HG03066 (cell line): Measurements from ENCODE around the gene DUSP6.

Source experiments
- ATAC-seq: cut with Tn5 transposase; IDR thresholded peaks from one replicate; pipeline ENCODE4 v1.9.1; 2021; ENCODE audit warnings: low read depth; ENCODE audit not compliant: unreplicated experiment

Gene DUSP6

GRCh38 chr12:89334548-89335169 is 17.6 kb downstream of the DUSP6 start:
- no peak for ATAC-seq

DNA sequence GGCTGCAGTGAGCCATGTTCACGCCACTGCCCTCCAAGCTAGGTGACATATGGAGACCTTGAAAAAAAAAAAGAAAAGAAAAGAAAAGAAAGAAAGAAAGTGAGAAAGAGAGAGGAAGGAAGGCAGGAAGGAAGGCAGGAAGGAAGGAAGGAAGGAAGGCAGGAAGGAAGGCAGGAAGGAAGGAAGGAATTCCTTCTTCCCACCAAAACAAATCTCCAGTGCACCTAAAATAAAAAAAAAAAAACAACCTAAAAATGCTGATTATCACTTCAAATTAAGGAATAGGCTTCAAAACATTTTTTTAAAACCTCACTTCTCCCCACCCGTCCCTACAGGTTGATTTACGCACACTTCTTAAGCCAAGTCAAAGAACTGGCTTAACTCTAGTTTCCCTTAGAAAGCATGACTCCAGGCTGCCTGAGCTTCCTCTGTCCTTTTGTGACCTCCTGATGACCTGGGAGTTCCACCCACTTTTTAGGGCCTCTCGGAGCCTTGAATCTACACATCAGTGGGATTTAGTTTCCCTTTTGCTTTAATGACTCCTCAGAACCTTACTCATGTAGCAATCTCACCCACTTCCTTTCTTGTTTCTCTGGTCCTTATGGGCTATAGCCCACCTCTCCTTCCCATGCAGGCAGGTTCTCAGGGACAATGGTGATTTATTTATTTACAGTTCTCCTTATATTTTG is 18.6 kb downstream of the DUSP6 start:
- no peak for ATAC-seq

DNA sequence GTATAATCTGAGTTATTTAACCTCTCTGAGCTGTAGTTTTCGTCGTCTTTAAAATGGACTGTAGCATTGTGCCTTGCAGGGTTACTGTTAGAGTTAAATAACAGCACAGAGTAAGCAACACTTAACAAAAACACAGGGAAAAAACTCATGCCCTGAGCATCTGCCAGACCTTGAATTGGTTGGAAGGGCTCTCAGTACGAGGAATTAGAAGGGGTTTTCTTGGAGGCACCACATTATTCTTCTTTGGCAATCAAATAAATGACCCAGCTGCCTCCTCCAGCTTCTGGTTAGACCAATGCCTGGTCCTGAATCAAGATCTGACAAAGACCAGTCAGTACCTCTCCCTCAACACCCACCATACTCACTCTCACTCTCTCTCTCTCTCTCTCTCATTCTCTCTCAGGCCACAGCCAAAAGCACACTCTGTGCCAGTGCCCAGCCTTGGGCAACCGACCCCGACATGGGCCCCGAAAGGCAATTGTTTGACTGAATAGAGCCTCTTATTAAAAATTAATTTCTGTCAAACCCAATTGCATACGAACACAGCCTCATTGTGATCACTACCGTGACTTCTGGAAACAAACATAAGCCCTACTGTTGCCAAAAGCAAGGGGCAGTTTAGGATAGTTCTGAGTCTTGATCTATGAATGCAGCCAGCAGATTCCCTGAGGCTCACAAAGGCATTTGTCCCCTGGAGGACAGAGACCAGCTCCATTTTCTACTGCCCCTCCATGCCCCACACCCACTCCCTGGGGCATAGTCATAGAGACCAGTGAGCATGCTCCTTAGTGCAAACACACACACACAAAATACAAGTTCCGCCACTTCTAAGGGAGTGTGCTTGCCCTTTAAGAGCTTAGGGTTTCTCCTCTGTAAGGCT is 23.9 kb downstream of the DUSP6 start:
- ATAC-seq = no peak

GRCh38 chr12:89327486-89328094 is 24.7 kb downstream of the DUSP6 start:
- no peak for ATAC-seq

DNA sequence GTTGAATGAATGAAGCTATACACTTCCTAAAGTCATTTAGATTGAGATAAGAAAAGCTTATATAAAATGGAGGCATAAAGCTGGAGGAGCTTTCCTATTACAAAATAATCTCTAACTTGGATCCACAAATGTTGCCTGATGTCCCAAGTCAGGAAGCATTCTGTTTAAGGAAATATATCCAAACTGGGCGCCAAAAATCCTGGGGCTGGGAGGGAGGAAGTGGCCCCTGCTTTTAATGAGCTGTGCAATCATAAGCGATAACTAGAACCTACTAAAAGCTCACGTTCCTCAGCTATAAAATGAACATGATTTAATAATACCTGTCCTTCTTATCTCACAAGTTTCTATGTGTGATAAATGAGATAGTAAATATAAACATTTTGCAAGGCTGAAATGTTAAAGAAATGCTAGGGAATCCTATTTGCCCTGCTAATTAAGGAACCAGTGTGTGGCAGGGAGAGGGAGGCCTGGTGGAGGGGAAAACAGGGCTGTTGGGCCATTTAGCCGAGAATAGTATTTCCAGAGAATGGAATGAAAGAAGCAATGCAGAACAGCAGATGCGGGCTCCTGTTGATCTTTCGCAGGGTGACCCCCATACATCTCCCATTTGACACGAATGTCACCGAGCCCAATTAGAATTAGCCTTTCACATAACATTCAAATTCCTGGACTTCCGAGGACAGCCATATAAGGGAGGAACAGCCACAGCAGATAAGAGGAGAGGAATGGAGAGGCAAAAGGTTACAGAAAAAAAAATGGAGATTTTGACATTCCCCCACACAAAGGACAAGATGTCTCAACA is 25.9 kb downstream of the DUSP6 start:
- ATAC-seq = no peak

GRCh38 chr12:89325495-89325894 is 26.8 kb downstream of the DUSP6 start:
- ATAC-seq = no peak

DNA sequence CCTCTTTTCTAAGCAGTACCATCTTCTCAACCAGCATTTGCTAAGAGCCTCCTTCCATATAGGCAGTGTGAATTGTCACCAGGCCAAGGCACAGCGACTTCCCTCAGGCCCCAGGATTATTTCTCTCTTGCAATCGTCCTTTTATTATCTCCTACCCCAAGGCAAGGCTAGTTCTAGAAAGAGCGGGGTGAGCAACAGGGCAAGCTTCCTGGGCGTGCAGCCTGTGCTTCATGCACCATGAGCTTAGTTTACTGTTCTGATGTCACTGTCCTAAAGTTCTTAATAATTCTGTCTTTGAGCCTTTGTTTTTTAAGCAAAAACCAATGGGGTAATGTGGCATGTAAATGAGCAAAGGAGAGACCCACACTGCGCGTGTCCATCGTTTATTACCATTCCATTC is 27.9 kb downstream of the DUSP6 start:
- ATAC-seq = no peak

- ATAC-seq = no peak
Measured at GRCh38 chr12:89323568-89324218, 28.6 kb downstream of the DUSP6 start.

- ATAC-seq = no peak
Measured at GRCh38 chr12:89320735-89321134, 31.6 kb downstream of the DUSP6 start.

- no peak for ATAC-seq
Measured at GRCh38 chr12:89319606-89320005, 32.7 kb downstream of the DUSP6 start.

GRCh38 chr12:89319122-89319521 is 33.2 kb downstream of the DUSP6 start:
- ATAC-seq = no peak

DNA sequence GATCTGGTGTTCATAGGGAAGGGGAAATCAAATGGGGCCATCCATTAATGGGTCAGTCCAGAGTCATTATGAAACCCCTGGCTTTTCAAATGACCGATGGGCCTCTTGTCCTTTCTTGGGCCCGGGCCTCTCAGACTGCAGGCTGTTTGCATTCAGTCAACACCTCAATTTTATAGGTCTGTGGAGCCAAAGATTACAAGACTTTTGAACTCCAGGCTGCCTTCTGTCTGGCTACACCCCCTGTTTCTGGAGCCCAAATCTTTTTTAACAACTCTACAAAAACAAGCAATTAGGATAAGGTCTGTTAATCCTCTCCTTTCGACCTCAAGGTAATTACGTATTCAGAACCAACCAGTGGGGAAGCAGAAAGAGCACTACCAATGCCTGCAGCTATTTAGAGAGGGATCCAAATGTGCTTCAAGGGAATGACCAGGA is 35.6 kb downstream of the DUSP6 start:
- no peak for ATAC-seq

GRCh38 chr12:89314060-89314761 is 38.1 kb downstream of the DUSP6 start:
- ATAC-seq = no peak

- no peak for ATAC-seq
Measured at GRCh38 chr12:89311703-89312293, 40.5 kb downstream of the DUSP6 start.

DNA sequence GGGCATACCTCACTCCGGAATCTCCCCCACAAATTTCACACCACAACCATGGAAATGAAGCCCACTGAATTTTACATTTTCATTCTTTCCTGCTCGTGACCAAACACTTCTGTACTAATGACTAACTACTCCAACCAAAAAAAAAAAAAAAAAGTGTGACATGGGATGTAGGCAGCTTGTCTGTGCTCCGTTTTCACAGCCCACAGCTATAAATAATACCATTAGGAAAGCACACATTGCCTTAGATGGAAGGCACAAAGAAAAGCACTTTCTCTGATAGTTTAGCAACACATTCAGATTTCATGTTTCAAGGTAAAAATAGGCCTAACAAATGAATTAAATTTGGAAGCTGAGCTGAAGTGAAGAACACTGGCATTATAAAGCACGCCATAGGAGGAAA is 42.5 kb downstream of the DUSP6 start:
- no peak for ATAC-seq

GRCh38 chr12:89309440-89309802 is 42.9 kb downstream of the DUSP6 start:
- no peak for ATAC-seq

- ATAC-seq = no peak
Measured at GRCh38 chr12:89307474-89308253, 44.6 kb downstream of the DUSP6 start.

DNA sequence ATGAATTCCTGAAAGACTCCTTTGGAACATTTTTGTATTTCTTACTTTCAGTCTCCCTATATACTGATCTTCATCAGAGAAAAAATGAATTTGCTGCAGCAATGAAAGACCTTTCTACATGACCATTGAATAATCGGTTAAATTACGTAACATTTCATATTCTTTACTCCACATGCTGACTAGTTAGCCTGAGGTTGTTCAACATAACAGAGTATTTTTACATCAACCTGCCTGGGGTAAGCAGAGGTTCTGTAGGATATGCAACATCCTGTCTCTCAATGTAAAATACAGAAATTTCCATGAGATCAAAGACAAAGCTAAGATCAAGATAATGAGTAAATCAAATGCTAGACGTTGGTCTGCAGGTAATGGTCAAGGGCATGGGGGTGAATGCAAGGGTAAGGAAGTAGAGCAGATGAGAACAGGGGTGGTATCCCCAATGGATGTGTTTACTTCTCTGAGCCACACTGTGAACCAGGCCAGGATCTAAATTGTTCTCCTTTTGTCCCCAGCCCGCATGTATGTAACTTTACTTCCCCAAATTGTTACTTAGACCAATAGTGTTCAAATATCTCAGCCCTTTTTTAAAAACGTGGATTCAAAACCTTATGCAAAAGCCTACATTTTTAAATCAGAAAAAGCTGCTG is 45.4 kb downstream of the DUSP6 start:
- no peak for ATAC-seq
